Measurements from ENCODE around the gene MOGAT2.

DNA sequence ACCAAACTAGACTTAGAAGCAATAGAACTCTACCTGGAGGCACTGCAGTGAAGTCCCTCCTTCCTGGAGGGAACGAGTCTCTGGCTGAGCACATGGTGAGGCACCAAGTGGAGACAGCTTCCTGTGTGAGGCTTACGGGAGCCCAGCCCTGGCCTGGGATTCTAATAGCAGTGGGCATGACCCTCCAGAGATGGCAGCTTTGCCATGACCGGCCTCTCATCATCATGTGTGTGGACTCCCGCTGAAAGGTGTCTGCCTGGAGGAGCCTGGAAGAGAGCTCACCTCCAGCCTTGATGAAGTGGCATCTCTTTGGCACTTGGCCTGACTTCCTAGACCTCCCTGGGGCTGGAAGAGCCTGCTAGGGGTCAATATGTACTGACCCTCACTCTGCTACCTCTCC, 58.9 kb downstream of the MOGAT2 start:
- TF ChIP-seq EZH2 (optimal IDR thresholded peaks at IDR 0.05; ENCODE audit: low read depth, low read length) (no peak), EZH2phosphoT487 (IDR thresholded peaks at IDR 0.05; ENCODE audit: low read length) (no peak)
- TF ChIP-seq, protein P1, sequence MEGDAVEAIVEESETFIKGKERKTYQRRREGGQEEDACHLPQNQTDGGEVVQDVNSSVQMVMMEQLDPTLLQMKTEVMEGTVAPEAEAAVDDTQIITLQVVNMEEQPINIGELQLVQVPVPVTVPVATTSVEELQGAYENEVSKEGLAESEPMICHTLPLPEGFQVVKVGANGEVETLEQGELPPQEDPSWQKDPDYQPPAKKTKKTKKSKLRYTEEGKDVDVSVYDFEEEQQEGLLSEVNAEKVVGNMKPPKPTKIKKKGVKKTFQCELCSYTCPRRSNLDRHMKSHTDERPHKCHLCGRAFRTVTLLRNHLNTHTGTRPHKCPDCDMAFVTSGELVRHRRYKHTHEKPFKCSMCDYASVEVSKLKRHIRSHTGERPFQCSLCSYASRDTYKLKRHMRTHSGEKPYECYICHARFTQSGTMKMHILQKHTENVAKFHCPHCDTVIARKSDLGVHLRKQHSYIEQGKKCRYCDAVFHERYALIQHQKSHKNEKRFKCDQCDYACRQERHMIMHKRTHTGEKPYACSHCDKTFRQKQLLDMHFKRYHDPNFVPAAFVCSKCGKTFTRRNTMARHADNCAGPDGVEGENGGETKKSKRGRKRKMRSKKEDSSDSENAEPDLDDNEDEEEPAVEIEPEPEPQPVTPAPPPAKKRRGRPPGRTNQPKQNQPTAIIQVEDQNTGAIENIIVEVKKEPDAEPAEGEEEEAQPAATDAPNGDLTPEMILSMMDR (IDR thresholded peaks at IDR 0.05; ENCODE audit: low read length), result no peak

Data from MM.1S (cell line).